ENCODE data around the gene POU2F2.

GRCh38 chr19:42134535-42135070 is 2.4 kb upstream of the POU2F2 start:
- TF ChIP-seq EZH2 (IDR thresholded peaks at IDR 0.05; ENCODE audit: low read depth, unreplicated experiment) (no peak), CTCF (conservative IDR thresholded peaks at IDR 0.05; ENCODE audit: low read depth in 2 of 2) (no peak), REST (IDR thresholded peaks at IDR 0.05; ENCODE audit: unreplicated experiment) (no peak), JUNB (IDR thresholded peaks at IDR 0.05; ENCODE audit: unreplicated experiment) (no peak), POLR2AphosphoS5 (IDR thresholded peaks at IDR 0.05; ENCODE audit: low read depth) (no peak), CREB1 (CRISPR knock-in tag; IDR thresholded peaks at IDR 0.05; ENCODE audit: low read depth) (no peak), STAT1 (IDR thresholded peaks at IDR 0.05; ENCODE audit: unreplicated experiment) (no peak), EZH2phosphoT487 (IDR thresholded peaks at IDR 0.05; ENCODE audit: unreplicated experiment) (no peak), ETS1 (IDR thresholded peaks at IDR 0.05) (no peak), NANOG (IDR thresholded peaks at IDR 0.05; ENCODE audit: borderline replicate concordance) (no peak)

Data from GM23338 (cell line).